Smooth muscle cell (in vitro differentiated cells): ENCODE measurements around the gene MYO5B. TPM values are rescaled to one million over a fixed set of nuclear protein-coding genes. Genes with fewer than 3 reads are reported as not detected.

Experiments
- DNase-seq: peaks from one replicate; lab custom pipeline; 2025; ENCODE audit not compliant: unreplicated experiment; lab: John Stamatoyannopoulos, UW
- H2AFZ ChIP-seq: fragments of 200-600 bp; sonication (generic); 2 replicates; pipeline ENCODE4 v1.6.0; 2016; ENCODE audit warnings: antibody characterized with exemption, low read depth, mild to moderate bottlenecking
- H3F3A ChIP-seq: fragments of 200-600 bp; sonication (generic); 2 replicates; pipeline ENCODE4 v1.6.0; 2017; ENCODE audit warnings: antibody characterized with exemption, low read depth
- H3K27ac ChIP-seq: fragments of 200-600 bp; sonication (generic); 2 replicates; pipeline ENCODE4 v1.5.1; 2016; ENCODE audit warnings: low read depth, mild to moderate bottlenecking
- H3K27me3 ChIP-seq: fragments of 200-600 bp; sonication (generic); 2 replicates; pipeline ENCODE4 v1.6.1; 2016; ENCODE audit warnings: low read depth, mild to moderate bottlenecking
- H3K36me3 ChIP-seq: fragments of 200-600 bp; sonication (generic); 2 replicates; pipeline ENCODE4 v1.5.1; 2016; ENCODE audit warnings: low read depth
- H3K4me1 ChIP-seq: fragments of 200-600 bp; sonication (generic); 2 replicates; pipeline ENCODE4 v1.5.1; 2016; ENCODE audit warnings: low read depth
- H3K4me2 ChIP-seq: fragments of 200-600 bp; sonication (generic); 2 replicates; pipeline ENCODE4 v1.6.0; 2016; ENCODE audit warnings: mild to moderate bottlenecking
- H3K4me3 ChIP-seq: fragments of 200-600 bp; sonication (generic); 2 replicates; pipeline ENCODE4 v1.5.1; 2016; ENCODE audit warnings: mild to moderate bottlenecking
- H3K79me2 ChIP-seq: fragments of 200-600 bp; sonication (generic); 2 replicates; pipeline ENCODE4 v1.6.0; 2016; ENCODE audit warnings: low read depth, mild to moderate bottlenecking
- H3K9ac ChIP-seq: fragments of 200-600 bp; sonication (generic); 2 replicates; pipeline ENCODE4 v1.6.0; 2016; ENCODE audit warnings: low read depth
- H3K9me3 ChIP-seq: fragments of 200-600 bp; sonication (generic); replicated peaks from 2 replicates; pipeline ENCODE4 v1.5.1; 2016; ENCODE audit warnings: low read depth
- H4K20me1 ChIP-seq: fragments of 200-600 bp; sonication (generic); 2 replicates; pipeline ENCODE4 v1.6.0; 2016; ENCODE audit warnings: low read depth
- WGBS: methylation state at CpG from one replicate; pipeline ENCODE4 v1.1.7; 2016; ENCODE audit warnings: low lambda C conversion rate; 5-methylcytosine and 5-hydroxymethylcytosine counted together
- polyA plus RNA-seq: library from polyadenylated mRNA; unstranded; fragments of >200 nt; fragmentation: Nextera tagmentation; extraction: Ambion mirVana; gene quantifications from 2 replicates; pipeline ENCODE4 v1.2.1, GENCODE V29; 2016
- total RNA-seq: library from RNA; depleted of rRNA; stranded (reverse); fragments of >200 nt; gene quantifications from 2 replicates; pipeline ENCODE4 v1.2.3, GENCODE V29; 2014
- TF ChIP-seq, protein P1 (sequence below): fragments of 200-600 bp; sonication (generic); IDR thresholded peaks from 2 replicates; pipeline ENCODE4 v1.5.1; 2017; ENCODE audit warnings: borderline replicate concordance, mild to moderate bottlenecking, antibody characterized with exemption; ENCODE audit not compliant: insufficient read depth, poor library complexity, severe bottlenecking

The MYO5B gene
- total and polyA plus RNA-seq, 2 experiments from 2014 or later: 1.7 to 25.3 TPM

DNA sequence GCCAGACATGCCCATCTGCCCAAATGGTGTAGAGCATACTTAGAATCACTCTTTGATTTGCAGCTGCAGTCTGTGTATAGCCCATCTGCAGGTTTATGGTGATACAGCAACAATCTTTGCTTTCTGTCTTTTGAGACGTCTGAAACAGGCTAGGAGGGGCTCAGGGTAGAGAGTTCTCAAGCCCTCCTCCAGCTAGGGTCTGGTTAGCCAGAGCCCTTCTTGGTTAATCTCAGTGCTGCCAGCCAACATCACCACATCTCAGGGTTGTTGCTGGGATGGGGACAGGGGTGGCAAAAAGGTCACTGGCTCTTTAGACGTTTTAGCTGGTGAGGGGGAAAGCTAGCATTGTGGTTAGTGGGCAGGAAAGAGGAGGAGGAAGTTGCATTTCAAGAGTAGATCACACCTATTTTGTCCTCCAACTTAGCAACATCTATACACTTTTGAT is 245.0 kb downstream of the MYO5B start:
- no peak overlapping the region for H3K4me3 ChIP-seq
- no peak overlapping the region for H2AFZ ChIP-seq
- H3K27me3 ChIP-seq: peaks cover 1% of the 10 kb centered on the region
- 47% methylated on average over 2 of the region's 2 CpGs for WGBS
- peaks cover 8% of the 10 kb centered on the region for H3K4me1 ChIP-seq
- no peak for DNase-seq
- no peak overlapping the region for H3K9ac ChIP-seq
- H3K27ac ChIP-seq: no peak overlapping the region
- no peaks in the 10 kb centered on the region for H4K20me1 ChIP-seq
- TF ChIP-seq, protein P1, sequence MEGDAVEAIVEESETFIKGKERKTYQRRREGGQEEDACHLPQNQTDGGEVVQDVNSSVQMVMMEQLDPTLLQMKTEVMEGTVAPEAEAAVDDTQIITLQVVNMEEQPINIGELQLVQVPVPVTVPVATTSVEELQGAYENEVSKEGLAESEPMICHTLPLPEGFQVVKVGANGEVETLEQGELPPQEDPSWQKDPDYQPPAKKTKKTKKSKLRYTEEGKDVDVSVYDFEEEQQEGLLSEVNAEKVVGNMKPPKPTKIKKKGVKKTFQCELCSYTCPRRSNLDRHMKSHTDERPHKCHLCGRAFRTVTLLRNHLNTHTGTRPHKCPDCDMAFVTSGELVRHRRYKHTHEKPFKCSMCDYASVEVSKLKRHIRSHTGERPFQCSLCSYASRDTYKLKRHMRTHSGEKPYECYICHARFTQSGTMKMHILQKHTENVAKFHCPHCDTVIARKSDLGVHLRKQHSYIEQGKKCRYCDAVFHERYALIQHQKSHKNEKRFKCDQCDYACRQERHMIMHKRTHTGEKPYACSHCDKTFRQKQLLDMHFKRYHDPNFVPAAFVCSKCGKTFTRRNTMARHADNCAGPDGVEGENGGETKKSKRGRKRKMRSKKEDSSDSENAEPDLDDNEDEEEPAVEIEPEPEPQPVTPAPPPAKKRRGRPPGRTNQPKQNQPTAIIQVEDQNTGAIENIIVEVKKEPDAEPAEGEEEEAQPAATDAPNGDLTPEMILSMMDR: no peak
- no peak overlapping the region for H3K4me2 ChIP-seq
- no peaks in the 10 kb centered on the region for H3K79me2 ChIP-seq
- no peaks in the 10 kb centered on the region for H3K9me3 ChIP-seq
- no peaks in the 10 kb centered on the region for H3F3A ChIP-seq
- H3K36me3 ChIP-seq: no peaks in the 10 kb centered on the region

GRCh38 chr18:49948975-49949374 is 246.0 kb downstream of the MYO5B start:
- H4K20me1 ChIP-seq: no peaks in the 10 kb centered on the region
- H2AFZ ChIP-seq: no peak overlapping the region
- H3K27me3 ChIP-seq: no peaks in the 10 kb centered on the region
- H3K79me2 ChIP-seq: no peaks in the 10 kb centered on the region
- H3K4me3 ChIP-seq: no peak overlapping the region
- H3K9ac ChIP-seq: no peak overlapping the region
- no peak for DNase-seq
- WGBS: 100% methylated on average over 1 of the region's 1 CpG
- H3K27ac ChIP-seq: no peak overlapping the region
- H3K4me2 ChIP-seq: no peak overlapping the region
- H3F3A ChIP-seq: no peaks in the 10 kb centered on the region
- no peaks in the 10 kb centered on the region for H3K9me3 ChIP-seq
- TF ChIP-seq, protein P1: no peak
- H3K4me1 ChIP-seq: peaks cover 8% of the 10 kb centered on the region
- no peaks in the 10 kb centered on the region for H3K36me3 ChIP-seq

DNA sequence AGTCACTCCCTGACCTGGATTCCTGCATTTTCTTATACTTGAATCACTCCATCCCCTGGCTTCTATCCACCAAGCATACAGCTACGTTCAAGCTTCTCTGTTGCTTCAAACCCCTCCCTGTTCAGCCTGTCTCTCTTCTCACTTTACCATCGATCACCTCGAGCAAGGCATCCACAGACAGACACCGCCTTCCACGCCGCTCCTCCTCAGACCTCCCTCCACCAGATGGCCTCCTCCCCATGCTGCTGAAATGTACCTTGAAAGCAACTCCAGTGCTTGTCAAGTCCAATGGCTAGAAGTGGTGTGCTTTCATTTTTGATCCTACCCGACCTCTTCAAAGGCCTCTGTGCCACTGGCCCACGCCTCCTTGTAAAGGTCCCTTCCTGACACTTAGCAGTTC is 250.3 kb downstream of the MYO5B start:
- TF ChIP-seq, protein P1: no peak
- 81% methylated on average over 8 of the region's 8 CpGs for WGBS
- DNase-seq: no peak
- H3K9me3 ChIP-seq: no peaks in the 10 kb centered on the region
- no peaks in the 10 kb centered on the region for H3F3A ChIP-seq
- no peak overlapping the region for H2AFZ ChIP-seq
- H4K20me1 ChIP-seq: no peaks in the 10 kb centered on the region
- peaks cover 2% of the 10 kb centered on the region for H3K4me1 ChIP-seq
- H3K36me3 ChIP-seq: no peaks in the 10 kb centered on the region
- H3K9ac ChIP-seq: no peak overlapping the region
- H3K79me2 ChIP-seq: no peaks in the 10 kb centered on the region
- no peak overlapping the region for H3K4me2 ChIP-seq
- H3K27me3 ChIP-seq: no peaks in the 10 kb centered on the region
- H3K27ac ChIP-seq: no peak overlapping the region
- H3K4me3 ChIP-seq: no peak overlapping the region

DNA sequence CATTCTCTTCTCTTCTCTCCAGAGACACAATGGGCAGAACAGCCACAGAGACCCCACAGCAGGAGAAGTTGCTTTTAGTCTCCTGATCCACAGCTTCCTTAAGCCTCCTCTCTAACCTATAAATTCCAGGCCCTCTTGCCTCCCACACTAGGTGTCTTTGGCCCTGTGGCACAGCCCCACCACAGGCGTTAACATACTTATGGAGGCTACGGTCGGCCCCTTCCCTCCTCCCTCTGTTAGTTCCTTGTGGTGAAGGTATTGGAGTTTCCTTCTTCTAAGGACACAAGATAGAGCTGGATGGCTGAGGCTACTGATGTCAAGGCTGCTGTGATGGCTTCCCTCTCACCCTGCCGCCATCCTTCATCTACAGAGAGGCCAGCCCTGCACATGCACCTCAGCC is 258.1 kb downstream of the MYO5B start:
- Histone ChIP-seq H3K4me3 (no peak overlapping the region), H3K4me1 (peaks cover 7% of the 10 kb centered on the region)

More for the DNA sequence above, 258.1 kb downstream of the MYO5B start:
- Histone ChIP-seq H3K9me3 (no peaks in the 10 kb centered on the region), H3K36me3 (no peaks in the 10 kb centered on the region), H2AFZ (no peak overlapping the region), H3K27ac (no peak overlapping the region), H3K27me3 (no peaks in the 10 kb centered on the region), H3K4me2 (no peak overlapping the region), H3F3A (no peaks in the 10 kb centered on the region), H3K79me2 (no peaks in the 10 kb centered on the region), H4K20me1 (no peaks in the 10 kb centered on the region), H3K9ac (no peak overlapping the region)
- 94% methylated on average over 4 of the region's 4 CpGs for WGBS
- DNase-seq: no peak
- TF ChIP-seq, protein P1: no peak
